ENCODE measurements around the gene TRAPPC12.

The TRAPPC12 gene

DNA sequence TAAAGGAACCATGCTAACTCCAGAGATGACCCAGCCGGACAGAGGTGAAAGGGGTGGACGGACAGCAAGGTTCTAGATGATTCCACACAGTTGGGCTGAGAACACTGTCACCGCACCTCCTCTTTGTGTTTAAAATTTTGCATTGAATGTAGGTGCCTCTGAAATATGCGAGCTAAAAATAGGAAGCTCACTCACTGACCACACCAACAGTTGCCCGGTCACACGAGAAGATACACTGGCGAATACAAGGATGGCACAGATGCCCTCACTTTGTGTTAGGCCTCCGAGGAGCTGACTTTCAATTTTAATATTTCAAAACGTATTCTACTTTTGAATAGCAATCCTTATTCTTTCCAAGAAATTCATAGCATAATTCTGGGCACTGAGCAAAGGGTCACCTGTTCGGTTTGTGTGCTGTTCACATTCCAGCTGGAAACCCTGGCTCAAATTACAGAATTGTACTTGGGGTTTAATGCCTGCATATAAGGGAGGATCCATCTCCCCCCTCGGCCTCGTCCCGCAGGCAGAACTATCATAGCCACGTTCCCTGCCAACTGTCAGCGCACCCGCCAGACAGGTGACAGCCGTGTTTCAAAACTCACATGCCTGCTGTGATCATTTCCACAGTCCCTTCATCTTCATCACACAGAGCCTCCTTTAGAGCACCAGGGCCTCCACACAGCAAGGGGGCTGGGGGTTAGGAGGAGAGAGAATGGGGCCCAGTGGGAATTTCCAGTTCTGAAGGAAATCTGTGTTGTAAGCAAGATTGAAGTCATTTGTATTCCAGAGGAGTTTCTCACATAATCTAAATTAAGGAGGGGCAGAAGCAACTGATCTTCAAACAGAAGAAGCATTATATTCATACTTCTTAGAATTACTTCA lies 91.6 kb downstream of the TRAPPC12 start:
- DNase-seq, result no peak

DNA sequence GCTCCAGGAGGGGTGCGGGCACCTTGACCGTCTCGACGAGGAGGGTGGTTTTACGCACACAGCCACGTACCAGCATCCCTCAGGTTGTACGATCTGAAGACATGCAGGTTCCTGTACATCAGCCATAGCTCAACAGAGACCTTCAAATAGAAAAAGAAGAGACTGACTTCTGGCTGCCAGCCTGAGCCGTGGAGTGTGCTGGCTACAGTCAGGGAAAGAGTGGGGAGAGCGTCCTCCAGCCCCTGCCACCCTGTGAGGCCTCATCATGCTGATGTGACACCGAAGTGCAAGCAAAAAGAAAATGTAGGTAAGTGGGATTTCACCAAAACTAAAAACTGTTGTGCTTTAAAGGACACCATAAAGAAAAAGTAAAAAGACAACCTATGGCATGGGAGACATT lies 92.8 kb downstream of the TRAPPC12 start:
- DNase-seq, result no peak

DNA sequence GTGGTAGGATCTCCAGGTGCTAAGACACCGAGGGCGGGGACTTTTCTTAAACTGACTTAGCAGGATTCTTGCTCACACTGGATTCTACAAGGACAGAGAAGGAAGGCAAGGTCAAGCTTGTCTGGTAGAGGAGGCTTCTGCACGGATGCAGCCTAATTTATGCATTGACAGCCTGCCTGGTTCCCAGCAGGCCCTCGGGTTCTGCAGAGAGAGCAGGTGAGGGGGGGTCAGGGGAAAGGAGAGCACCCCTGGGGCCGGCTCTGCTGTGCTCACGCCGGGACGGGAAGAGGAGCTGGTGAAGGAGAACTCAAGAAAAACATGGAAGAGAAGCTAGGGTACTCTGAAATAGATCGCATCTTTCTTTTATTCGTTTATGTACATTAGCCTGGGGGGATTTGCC lies 93.5 kb downstream of the TRAPPC12 start:
- DNase-seq, result no peak

DNA sequence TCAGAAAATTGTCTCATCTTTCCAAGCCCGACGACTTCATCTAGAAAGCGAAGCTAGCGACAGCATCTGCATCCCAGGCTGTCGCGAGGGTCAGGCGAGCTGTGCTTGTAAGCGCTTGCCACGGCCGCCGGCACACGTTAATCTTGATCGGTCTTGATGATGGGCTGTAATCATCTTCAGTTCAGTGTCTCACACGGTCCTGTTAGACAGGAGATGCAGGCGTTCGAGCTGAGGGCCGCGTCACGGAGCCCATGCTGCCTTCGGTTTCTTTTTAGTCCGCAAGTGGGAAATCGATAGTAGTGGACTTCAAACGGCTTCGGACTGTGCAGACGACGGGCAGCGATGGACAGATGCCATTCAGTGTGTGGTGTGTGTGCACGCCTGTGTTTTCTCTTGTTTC lies 96.3 kb downstream of the TRAPPC12 start:
- no peak for DNase-seq

DNA sequence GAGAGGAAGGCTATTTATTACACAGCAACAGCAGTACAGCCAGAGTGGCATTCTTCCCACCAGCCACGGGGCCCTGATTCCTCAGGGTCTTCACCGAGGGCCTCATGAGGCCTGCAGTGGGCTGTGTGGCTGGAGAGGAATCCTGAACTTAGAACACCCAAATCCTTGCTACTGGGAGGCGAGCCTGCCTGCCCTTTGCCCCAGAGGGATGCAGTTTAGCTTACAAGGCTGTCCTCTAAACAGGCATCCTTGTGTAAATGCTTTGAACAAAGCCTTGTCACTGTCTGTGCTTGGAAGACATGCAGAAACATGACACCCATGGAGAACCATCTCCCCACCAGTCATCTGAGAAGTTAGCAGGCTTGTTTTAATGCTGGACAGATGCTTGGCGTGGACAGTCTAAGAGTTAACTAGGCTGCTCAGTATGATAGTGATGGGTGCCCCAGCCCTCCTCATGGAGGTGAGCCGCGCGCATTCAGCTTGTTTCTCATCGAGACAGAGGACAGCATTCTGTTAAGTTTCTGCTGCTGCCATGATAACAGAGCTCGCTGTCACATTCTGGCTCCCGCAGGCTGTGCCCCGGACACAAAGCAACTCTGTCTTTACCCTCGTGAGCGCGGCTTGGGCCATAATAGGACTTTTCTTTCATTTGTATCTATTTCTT lies 97.0 kb downstream of the TRAPPC12 start:
- no peak for DNase-seq

DNA sequence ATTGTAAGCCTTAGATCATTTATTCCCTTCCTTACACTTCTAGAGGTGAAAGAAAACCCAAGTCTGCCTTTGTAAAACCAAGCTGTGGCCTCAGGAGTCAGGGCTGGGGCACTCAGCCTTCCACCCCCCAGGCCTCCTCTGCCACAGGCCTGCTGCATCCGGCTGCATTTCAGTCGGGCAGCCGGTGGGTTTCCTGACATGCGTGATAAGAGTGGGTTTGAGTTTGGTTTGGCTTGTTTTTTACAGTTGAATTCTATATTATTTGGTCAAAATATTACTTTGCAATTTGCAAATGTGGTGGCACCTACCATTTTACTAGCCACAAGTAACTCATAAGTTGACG lies 97.5 kb downstream of the TRAPPC12 start:
- no peak for DNase-seq

DNA sequence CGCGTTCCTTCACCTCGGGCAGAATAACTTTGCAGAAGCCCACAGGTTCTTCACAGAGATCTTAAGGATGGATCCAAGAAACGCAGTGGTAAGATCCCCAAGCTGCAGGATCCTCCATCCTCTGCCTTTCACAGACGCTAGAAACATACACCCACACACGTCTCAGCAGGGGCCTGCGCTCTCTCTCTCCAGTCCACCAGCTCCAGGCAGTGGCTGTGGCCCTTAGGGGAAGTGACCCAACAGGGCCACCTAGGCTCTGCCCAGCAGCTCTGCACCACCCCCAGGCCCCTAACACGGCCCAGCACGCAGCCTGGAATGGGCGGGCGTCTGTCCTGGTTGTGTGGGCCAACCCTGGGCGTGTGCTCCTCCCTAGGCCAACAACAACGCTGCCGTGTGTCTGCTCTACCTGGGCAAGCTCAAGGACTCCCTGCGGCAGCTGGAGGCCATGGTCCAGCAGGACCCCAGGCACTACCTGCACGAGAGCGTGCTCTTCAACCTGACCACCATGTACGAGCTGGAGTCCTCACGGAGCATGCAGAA lies 99.4 kb downstream of the TRAPPC12 start:
- DNase-seq, result no peak

DNA sequence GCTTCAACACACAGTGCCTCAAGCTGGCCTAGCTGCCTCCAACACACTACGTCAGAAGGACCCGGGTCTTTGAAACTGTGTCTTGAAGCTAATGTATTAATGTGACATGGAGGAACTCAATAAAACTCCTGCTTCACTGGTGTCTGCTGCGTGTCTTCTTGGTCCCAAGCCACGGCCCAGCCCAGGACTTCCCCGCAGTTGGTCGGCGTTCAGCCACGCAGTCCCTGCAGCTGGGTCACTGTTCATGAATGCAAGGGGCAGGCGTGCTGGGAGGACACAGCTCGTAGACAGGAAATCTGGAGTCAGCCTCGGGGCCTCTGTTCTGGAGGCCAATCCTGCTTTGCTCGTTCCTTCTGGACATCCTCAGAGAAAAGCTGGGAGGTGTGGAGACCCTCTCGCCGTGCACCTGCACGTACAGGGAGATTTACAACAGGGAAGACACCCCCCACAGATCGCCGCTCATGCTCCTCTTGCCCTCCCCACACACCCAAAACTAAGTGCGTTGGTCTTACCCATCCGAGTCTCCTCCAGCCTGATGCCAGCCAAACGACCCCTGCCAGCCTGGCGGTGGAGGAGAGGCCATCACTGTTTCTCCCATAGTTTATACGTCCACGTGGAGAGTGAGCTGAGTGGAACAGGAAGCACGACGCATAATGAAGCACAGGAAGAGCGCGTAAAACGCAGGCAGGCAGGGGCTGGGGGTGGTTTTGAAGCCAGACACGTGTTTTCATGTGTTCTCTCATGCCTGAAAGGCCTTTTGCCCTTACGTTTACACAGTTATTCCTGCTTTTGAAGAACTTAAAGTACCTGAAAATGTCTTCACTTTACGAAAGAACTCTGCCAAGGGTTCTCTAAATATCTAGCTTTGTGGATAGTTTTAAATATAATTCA lies 100.2 kb downstream of the TRAPPC12 start:
- no peak for DNase-seq

DNA sequence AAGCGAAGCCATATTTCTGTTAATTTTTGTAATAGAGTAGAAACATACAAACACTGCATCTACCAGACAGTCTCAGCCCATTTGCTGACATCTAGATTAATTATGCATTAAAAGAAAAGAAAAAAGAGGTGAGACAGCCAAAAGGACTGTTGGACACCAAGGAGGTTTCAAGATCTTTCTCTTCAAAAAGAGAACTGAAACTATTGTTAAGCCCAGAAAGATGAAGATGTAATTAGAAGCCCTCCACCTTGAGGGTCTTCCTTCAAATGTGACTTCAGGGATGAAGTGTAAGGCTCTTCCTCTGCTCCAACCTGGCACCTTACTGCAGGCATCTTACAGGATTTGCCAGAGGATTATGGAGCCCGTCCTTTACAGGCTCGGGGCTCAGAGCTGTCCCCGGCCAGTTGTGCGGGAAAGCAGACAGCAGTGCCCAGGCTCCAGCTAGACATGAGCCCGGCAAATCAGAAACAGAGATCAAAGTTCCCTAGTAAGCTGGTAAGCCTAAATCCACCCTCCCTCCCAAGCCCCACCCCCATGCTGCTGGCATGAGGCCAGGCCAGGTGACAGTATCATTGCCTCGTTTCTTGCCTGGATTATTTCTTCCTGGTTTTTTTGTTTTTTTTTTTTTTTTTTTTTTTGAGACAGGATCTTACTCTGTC lies 101.0 kb downstream of the TRAPPC12 start:
- DNase-seq, result no peak

DNA sequence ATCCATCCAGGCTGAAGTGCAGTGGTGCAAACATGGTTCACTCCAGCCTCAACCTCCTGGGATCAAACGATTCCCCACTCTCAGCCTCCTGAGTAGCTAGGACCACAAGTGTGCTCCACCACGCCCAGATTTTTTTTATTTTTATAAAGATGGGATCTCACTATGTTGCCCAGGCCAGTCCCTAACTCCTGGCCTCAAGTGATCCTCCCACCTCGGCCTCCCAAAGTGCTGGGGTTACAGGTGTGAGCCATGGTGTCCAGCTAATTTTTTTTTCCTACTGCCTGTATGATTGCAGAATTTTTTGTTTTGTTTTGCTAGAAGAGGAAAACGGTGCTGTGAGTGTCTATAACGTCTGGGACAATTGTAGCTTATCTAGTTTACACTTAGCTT lies 101.5 kb downstream of the TRAPPC12 start:
- no peak for DNase-seq

DNA sequence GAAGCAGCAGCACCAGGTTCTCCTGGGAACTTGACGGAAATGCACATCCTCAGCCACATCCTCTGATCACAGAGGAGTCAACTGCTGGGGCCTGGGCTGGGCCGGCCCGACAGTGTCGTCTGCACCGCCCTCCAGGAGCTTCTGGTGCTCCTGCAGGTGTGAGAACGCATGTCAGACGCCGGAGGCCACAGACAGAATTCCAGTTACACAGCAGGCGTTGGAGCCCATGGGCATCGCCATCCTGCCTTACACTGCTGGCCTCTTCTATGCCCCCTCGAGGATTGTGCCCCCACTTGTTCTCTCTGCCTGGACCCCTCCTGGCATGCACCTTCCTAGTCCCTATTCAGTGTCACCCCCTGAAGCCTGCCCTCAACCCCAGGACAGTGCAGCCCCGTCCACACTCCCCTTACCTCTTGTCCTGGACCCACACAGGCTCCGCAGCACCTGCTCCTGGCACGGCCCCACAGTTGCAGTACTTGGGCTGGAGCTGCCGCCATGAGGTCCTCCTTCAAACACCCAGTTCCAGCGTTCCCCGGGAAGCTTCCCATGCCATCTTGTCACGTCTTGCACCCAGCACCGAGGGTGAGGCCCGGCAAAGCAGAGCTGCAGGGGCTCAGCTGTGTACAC lies 102.4 kb downstream of the TRAPPC12 start:
- DNase-seq, result no peak

DNA sequence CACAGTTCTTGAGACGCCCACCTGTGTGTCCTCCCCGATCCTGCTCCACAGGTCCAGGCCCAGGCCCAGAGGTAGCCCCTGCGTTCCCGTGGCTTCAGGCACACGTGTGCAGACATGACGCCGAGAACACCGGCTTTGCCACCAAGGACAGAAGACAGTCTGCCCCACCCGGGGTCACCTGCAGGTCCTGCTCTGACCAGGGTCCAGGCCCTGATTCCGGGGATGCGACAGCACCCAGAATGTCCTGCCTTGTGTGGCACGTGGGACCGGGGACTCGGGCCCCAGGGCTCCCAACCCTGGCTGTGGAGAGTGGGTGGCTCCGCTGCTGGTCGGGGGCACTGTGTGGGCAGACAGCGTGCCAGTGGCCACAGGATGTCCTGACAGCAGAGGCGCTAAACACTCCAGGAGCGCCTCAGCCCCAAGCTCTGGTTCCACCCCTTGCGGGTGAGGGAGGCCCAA lies 102.9 kb downstream of the TRAPPC12 start:
- DNase-seq, result no peak

DNA sequence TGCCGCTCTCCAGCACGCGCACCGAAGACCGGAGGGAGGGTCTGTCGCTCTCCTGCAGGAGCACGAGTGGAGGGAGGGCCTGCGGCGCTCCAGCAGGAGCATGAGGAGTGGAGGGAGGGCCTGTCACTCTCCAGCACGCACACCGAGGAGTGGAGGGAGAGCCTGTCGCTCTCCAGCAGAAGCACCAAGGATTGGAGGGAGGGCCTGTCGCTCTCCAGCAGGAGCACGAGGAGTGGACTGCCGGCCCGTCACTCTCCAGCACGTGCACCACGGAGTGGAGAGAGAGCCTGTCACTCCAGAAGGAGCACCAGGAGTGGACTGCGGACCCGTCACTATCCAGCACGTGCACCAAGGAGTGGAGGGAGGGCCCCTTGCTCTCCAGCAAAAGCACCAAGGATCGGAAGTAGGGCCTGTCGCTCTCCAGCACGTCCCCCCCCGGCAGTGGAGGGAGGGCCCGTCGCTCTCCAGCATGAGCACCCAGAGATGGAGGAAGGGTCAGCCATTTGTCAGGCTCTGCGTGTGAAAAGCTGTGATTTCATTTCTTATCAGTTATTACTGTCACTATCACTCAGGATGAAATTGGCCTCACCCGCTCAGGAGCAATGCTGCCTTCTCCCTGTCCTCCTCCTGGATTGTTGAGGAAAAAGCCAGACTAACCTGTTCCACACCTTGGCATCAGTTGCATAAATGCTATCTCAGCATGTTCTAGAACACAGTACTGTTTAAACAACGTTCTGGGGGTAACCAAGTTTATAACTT lies 103.9 kb downstream of the TRAPPC12 start:
- DNase-seq, result no peak

DNA sequence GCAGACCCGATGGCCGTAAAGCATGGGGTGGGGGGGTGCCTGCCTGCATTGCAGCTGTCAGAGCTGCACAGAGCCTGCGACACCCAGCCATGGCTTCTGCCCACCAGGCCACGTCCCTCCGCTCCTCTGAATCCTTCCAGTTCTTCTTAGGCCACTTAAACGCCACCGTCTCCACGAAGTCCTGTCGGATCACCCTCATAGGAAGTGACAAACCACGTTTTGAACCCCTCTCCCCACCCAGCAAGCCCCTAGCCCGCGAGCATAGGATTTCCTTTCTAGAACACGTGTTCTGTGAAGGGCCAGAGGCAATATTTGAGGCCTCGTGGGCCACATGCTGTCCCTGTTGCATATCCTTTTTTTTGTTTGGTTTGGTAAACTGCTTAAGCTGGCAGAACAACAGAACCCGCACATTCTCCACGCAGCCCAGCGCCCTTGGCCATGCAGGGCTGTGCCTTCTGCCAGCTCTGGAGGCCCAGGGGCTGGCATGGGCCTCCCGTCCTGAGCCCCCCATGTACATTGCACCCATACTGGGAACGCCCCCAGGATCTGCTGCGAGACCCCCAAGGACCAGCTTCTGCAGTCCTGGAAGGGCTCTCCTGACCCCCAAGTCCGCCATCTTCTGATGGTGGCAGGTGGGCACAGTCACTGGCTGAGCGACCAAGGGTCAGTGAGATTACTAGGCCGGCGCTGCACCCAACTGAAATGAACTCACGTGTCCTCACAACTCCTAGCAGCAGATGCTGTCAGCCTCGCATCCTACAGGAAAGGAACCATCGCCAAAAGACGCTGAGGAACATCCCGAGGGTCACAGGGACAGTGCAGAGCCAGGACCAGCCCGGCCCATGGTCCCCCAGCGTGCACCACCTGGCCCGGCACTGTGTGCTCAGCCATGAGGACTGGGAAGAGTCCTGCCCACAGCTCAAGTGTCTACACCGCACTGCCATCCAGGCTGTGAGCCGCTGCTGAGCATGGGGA lies 104.8 kb downstream of the TRAPPC12 start:
- DNase-seq, result no peak

DNA sequence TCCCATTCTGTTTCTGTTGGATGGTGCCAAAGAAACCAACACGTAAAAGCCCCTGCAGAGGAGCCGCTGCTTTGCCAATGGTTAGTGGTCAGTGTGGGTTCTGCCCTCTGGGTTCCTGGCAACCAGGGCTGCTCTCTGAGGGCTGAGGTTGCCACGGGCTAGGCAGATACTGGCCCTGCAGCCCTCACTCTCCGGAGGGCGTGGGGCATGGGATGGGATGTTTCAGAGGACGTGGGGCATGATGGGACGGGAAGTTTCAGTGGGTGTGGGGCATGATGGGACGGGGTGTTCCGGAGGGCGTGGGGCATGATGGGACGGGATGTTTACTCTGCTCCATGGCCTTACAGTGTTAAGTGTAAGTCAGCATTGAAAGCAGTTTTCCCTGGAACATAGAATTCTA lies 105.7 kb downstream of the TRAPPC12 start:
- no peak for DNase-seq

DNA sequence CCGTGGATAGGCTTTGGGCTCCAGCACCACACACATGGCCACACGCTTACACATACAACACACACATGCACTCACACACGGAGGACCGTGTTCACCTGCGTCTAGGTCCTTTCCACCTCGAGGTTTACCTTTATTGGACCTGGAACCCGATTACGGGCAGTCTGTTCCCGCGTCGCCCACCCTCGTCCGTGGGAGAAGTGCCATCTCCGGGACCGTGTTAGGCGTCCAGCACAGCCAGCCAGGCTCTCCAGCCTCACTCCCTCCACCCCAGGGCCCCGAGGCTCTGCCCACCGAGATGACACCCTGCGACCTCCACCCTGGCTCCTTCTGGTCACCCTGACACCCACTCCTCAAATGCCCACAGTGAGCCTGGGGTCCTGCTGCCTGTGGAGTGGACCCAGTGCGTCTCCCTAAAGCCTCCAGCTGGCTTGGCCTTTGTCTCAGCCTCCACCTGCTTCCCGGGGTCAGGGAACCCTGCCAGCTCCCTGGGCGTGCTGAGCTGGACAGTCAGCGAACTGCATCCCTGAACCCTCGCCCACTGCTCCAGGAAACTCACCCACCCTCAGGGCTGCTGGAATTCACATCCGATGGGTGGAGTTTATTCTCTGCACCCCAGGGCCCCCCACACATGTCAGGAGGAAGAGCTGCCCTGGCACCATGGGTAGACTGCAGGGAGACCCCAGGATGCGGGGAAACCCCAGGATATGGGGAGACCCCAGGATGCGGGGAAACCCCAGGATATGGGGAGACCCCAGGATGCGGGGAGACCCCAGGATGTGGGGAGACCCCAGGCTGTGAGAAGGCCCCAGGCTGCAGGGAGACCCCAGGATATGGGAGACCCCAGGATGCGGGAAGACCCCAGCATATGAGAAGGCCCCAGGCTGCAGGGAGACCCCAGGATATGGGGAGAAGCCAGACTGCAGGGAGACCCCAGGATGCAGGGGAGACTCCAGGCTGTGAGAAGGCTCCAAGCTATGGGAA lies 106.8 kb downstream of the TRAPPC12 start:
- no peak for DNase-seq

DNA sequence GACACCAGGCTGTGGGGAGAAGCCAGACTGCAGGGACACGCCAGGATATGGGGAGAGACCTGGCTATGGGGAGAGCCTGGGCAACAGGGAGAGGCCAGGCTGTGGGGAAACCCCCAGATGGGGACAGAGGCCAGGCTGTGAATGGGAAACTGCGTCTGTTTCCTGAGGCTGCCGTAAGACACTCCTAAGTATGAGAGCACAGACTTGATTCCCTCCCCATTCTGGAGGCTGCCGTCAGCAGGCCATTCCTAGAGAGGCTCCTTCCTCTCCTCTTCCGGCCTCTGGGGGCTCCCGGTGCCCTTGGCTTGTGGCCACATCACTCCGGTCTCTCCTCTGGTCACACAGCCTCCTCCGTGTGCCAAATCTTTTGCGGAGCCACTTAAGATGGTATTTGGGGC lies 107.5 kb downstream of the TRAPPC12 start:
- no peak for DNase-seq

DNA sequence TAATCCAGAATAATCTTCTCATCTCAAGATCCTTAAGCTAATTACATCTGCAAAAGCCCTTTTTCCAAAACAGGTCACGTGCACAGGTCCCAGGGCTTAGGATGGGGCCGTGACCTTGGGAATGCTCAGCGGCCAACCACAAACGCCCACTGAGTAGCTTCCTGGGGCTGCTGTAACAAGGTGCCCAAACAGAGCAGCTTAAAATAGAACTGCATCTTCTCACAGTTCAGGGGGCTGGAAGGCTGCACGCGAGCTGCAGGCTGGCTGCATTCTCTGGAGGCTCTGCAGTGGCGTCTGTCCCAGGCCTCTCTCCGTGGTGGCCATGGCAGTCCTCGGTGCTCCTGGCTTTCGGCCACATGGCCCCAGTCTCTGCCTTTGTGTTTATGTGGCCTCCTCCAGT lies 107.9 kb downstream of the TRAPPC12 start:
- no peak for DNase-seq

DNA sequence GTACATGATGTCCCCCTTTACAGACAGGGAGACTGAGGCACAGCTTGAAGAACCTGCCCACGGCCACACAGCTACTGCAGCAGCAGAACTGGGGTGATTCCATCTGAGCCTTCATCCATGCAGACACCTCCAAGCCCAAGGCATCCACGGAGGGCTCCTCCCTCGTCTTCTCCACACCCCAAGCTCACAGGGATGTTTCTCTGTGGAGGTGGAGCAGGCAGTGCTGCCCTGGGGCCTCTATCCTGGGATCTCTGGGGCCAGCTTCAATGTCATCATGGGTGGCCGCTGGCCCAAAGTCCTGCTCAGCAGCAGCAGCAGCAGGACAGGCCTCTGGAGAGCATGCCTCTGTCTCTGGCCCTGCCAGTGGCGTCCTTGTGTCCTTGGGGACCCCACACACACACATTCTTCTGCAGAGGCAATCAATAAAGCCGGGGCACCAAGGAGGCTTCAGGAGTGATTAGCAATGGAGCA lies 108.6 kb downstream of the TRAPPC12 start:
- DNase-seq, result no peak
